HCT116 (cell line): Measurements from ENCODE around the gene PRPH. TPM values are rescaled to one million over a fixed set of nuclear protein-coding genes. Genes with fewer than 3 reads are reported as not detected.

Source experiments
- ATAC-seq: fragments of 200-7000 bp; cut with Tn5 transposase; 2 replicates; pipeline ENCODE4 v1.9.1; 2020; ENCODE audit warnings: mild to moderate bottlenecking, moderate library complexity
- BruUV-seq: library from RNA; stranded (reverse); fragments of 400-500 nt; replicated peaks from 2 replicates; lab custom pipeline; 2021; lab: Mats Ljungman, UMichigan
- CTCF ChIA-PET: fragments of 300-600 bp; sonication (Branson Sonifier 250); formaldehyde crosslinking; loops from one replicate; lab custom pipeline; 2021; ENCODE audit warnings: antibody characterized with exemption; lab: Charles Lee
- POLR2A ChIA-PET: fragments of 300-600, 350-600 bp; sonication (Branson Sonifier 250); formaldehyde crosslinking; loops from one replicate; lab custom pipeline; 2021; ENCODE audit warnings: antibody characterized with exemption; lab: Charles Lee
- RAD21 ChIA-PET, 2 experiments: fragments of 300-600 bp; sonication (Branson Sonifier 250); formaldehyde crosslinking; loops; one replicate each; lab custom pipeline; 2023; ENCODE audit warnings: low total read pairs in 2 of 2; ENCODE audit not compliant: uncharacterized antibody in 2 of 2, unreplicated experiment in 2 of 2, low non-redundant PET in 1 of 2; lab: Charles Lee
- DNase-seq: peaks from one replicate; pipeline ENCODE4 v3.0.0-alpha.2; 2010; ENCODE audit warnings: low read depth, low spot score
- H2AFZ ChIP-seq: fragments of 200-600 bp; shearing (Covaris generic), sonication (generic); 2 replicates; pipeline ENCODE4 v1.6.1; 2017; ENCODE audit warnings: low read depth, mixed run types, mixed read lengths, antibody characterized with exemption, low read length; ENCODE audit not compliant: poor library complexity, severe bottlenecking
- H3K27ac ChIP-seq: 2 replicates; pipeline ENCODE4 v1.5.1; 2012; ENCODE audit warnings: low read depth, low read length
- H3K27me3 ChIP-seq: fragments of 200-600 bp; sonication (generic); 2 replicates; pipeline ENCODE4 v1.6.1; 2016; ENCODE audit warnings: mixed run types, low read length, mixed read lengths; ENCODE audit not compliant: insufficient read depth
- H3K36me3 ChIP-seq, 2 experiments: fragments of 200-500 bp in 1 of 2; fragments of 200-600 bp in 1 of 2; sonication (Bioruptor generic) in 1 of 2; sonication (generic) in 1 of 2; 2 replicates each; pipeline versions ENCODE4 v1.5.1 to v1.6.1; 2014 to 2016; ENCODE audit warnings: low read length in 2 of 2, inconsistent platforms in 1 of 2, mixed read lengths in 1 of 2, mixed run types in 1 of 2; ENCODE audit not compliant: insufficient read depth in 2 of 2, control insufficient read depth in 1 of 2
- H3K4me1 ChIP-seq, 2 experiments: fragments of 200-600 bp in 1 of 2; sonication (generic) in 1 of 2; 2 replicates each; pipeline versions ENCODE4 v1.5.1 to v1.6.1; 2012 to 2017; ENCODE audit warnings: low read length in 2 of 2, inconsistent platforms in 1 of 2, mild to moderate bottlenecking in 1 of 2, mixed read lengths in 1 of 2, mixed run types in 1 of 2, moderate library complexity in 1 of 2; ENCODE audit not compliant: insufficient read depth in 2 of 2, control insufficient read depth in 1 of 2
- H3K4me2 ChIP-seq: fragments of 200-600 bp; sonication (generic); 2 replicates; pipeline ENCODE4 v1.6.1; 2017; ENCODE audit warnings: mixed run types, low read length, mixed read lengths
- H3K4me3 ChIP-seq, 2 experiments: fragments of 200-600 bp in 1 of 2; sonication (generic) in 1 of 2; replicated peaks in 1 of 2; 2 replicates each; pipeline ENCODE4 v1.5.1; 2011 to 2016; ENCODE audit warnings: low read length in 2 of 2, control low read depth in 1 of 2, low read depth in 1 of 2, mild to moderate bottlenecking in 1 of 2, mixed read lengths in 1 of 2, mixed run types in 1 of 2
- H3K79me2 ChIP-seq: fragments of 200-600 bp; sonication (generic); 2 replicates; pipeline ENCODE4 v1.6.1; 2017; ENCODE audit warnings: mild to moderate bottlenecking, mixed run types, low read length, moderate library complexity, mixed read lengths; ENCODE audit not compliant: insufficient read depth
- H3K9ac ChIP-seq: fragments of 200-600 bp; sonication (generic); 2 replicates; pipeline ENCODE4 v1.6.1; 2016; ENCODE audit warnings: low read length, mixed read lengths
- H3K9me2 ChIP-seq: fragments of 200-600 bp; sonication (generic), shearing (Covaris generic); 2 replicates; pipeline ENCODE4 v1.6.1; 2017; ENCODE audit warnings: mixed run types, mild to moderate bottlenecking, moderate library complexity; ENCODE audit not compliant: insufficient read depth
- H3K9me3 ChIP-seq, 2 experiments: fragments of 200-500 bp in 1 of 2; fragments of 200-600 bp in 1 of 2; sonication (Bioruptor generic) in 1 of 2; sonication (generic) in 1 of 2; 2 replicates each; pipeline ENCODE4 v1.6.1; 2014 to 2017; ENCODE audit warnings: low read length in 2 of 2, mixed read lengths in 2 of 2, inconsistent platforms in 1 of 2, low read depth in 1 of 2, mild to moderate bottlenecking in 1 of 2, mixed run types in 1 of 2, moderate library complexity in 1 of 2; ENCODE audit not compliant: control insufficient read depth in 1 of 2, insufficient read depth in 1 of 2
- H4K20me1 ChIP-seq: fragments of 200-600 bp; sonication (generic), shearing (Covaris generic); 2 replicates; pipeline ENCODE4 v1.6.1; 2017; ENCODE audit warnings: mixed run types, mild to moderate bottlenecking, moderate library complexity; ENCODE audit not compliant: insufficient read depth
- CBX3 ChIP-seq: IDR thresholded peaks from 2 replicates; pipeline ENCODE4 v1.6.1; 2012; ENCODE audit warnings: low read depth
- CEBPB ChIP-seq: IDR thresholded peaks from 2 replicates; pipeline ENCODE4 v1.6.1; 2012; ENCODE audit warnings: low read depth
- EGR1 ChIP-seq: IDR thresholded peaks from 2 replicates; pipeline ENCODE4 v1.6.1; 2012; ENCODE audit warnings: low read depth
- RAD21 ChIP-seq: IDR thresholded peaks from 2 replicates; pipeline ENCODE4 v1.6.1; 2012; ENCODE audit warnings: low read depth, mild to moderate bottlenecking
- SP1 ChIP-seq: IDR thresholded peaks from 2 replicates; pipeline ENCODE4 v1.6.1; 2012; ENCODE audit warnings: low read depth
- SRF ChIP-seq: IDR thresholded peaks from 2 replicates; pipeline ENCODE4 v1.6.1; 2012; ENCODE audit warnings: low read depth
- ZFX ChIP-seq: fragments of 450-650 bp; IDR thresholded peaks from 2 replicates; pipeline ENCODE4 v1.6.1; 2017
- ZNF274 ChIP-seq: fragments of 200-500 bp; sonication (Bioruptor generic); IDR thresholded peaks from 2 replicates; pipeline ENCODE4 v1.6.1; 2014; ENCODE audit warnings: mild to moderate bottlenecking, low read depth, low read length, inconsistent platforms
- intact Hi-C: fragments of 100-400 bp; cut with micrococcal nuclease; formaldehyde crosslinking; loops from 2 replicates; pipeline ENCODE4 v1.10.0; 2022
- total RNA-seq: library from RNA; stranded (reverse); gene quantifications from one replicate; pipeline ENCODE4 v1.2.1, GENCODE V29; 2021; ENCODE audit not compliant: unreplicated experiment
- TF ChIP-seq, protein P1 (sequence below), 3 experiments: fragments of 200-600 bp in 1 of 3; sonication (generic) in 1 of 3; IDR thresholded peaks in 2 of 3; conservative IDR thresholded peaks in 1 of 3; 2 replicates each; pipeline ENCODE4 v1.5.1; 2012 to 2017; ENCODE audit warnings: low read depth in 2 of 3, low read length in 2 of 3, antibody characterized with exemption in 1 of 3, borderline replicate concordance in 1 of 3, control low read depth in 1 of 3, mild to moderate bottlenecking in 1 of 3, mixed read lengths in 1 of 3, mixed run types in 1 of 3, moderate library complexity in 1 of 3; ENCODE audit not compliant: insufficient read depth in 1 of 3

PRPH gene
- total RNA-seq, 1 experiment from 2014 or later: 6.7 TPM

DNA sequence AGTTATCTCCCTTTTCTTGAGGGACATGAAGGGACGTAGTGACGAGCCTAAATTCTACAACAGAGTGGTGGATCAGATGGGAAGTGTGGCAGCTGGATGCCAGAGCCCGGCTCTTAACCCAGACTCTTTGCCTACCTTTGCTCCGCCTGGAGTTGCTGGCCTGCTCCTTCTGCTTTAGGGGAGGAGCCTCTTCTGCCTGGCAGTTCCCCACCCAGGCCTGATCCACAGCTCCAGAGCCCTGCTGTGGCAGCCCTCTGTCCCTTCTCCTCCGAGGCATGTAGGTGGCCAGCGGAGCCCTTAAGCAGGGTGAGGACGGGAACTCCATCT is 2.3 kb upstream of the PRPH start:
- H3K9me3 ChIP-seq: no peaks in the 10 kb centered on the region
- no TSS peak for BruUV-seq
- H3K36me3 ChIP-seq: no peaks in the 10 kb centered on the region
- no peak overlapping the region for H3K4me2 ChIP-seq
- no peaks in the 10 kb centered on the region for H3K79me2 ChIP-seq
- RAD21 ChIA-PET: no interaction called here
- H3K9ac ChIP-seq: no peak overlapping the region
- ATAC-seq: no peak
- no peaks in the 10 kb centered on the region for H3K27me3 ChIP-seq
- no peak for TF ChIP-seq CEBPB
- TF ChIP-seq, protein P1, sequence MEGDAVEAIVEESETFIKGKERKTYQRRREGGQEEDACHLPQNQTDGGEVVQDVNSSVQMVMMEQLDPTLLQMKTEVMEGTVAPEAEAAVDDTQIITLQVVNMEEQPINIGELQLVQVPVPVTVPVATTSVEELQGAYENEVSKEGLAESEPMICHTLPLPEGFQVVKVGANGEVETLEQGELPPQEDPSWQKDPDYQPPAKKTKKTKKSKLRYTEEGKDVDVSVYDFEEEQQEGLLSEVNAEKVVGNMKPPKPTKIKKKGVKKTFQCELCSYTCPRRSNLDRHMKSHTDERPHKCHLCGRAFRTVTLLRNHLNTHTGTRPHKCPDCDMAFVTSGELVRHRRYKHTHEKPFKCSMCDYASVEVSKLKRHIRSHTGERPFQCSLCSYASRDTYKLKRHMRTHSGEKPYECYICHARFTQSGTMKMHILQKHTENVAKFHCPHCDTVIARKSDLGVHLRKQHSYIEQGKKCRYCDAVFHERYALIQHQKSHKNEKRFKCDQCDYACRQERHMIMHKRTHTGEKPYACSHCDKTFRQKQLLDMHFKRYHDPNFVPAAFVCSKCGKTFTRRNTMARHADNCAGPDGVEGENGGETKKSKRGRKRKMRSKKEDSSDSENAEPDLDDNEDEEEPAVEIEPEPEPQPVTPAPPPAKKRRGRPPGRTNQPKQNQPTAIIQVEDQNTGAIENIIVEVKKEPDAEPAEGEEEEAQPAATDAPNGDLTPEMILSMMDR (IDR thresholded peaks at IDR 0.05 in 2 of 3, conservative IDR thresholded peaks at IDR 0.05 in 1 of 3; ENCODE audit: borderline replicate concordance in 1 of 3, insufficient read depth in 1 of 3, low read depth in 2 of 3, low read length in 2 of 3): no peak
- TF ChIP-seq SP1: no peak
- TF ChIP-seq ZNF274: no peak
- TF ChIP-seq SRF: no peak
- TF ChIP-seq CBX3: no peak
- TF ChIP-seq ZFX: no peak
- no peak for TF ChIP-seq EGR1
- no peak for TF ChIP-seq RAD21
- TF ChIP-seq, all 23 proteins: peak for 0
- CTCF ChIA-PET: interaction anchor here (0.8 to 4.5 kb wide), 5 partner anchors 9 to 287 kb away, joined by 3 to 23 read pairs (median 3); no protein-coding TSS in a partner anchor
- intact Hi-C loops: no loop called here
- H3K9me2 ChIP-seq: no peaks in the 10 kb centered on the region
- H2AFZ ChIP-seq: no peak overlapping the region
- DNase-seq: no peak
- H4K20me1 ChIP-seq: no peaks in the 10 kb centered on the region
- H3K27ac ChIP-seq: no peak overlapping the region; the same call in 1 of the 2 replicates
- peaks cover 4 to 24% of the 10 kb centered on the region in 2 experiments; a peak in 3 of 4 replicates for H3K4me1 ChIP-seq
- no peak overlapping the region for H3K4me3 ChIP-seq
- POLR2A ChIA-PET: no interaction called here
